Glutamatergic neuron (in vitro differentiated cells): Measurements from ENCODE around the gene CYB5RL. TPM values are rescaled to one million over a fixed set of nuclear protein-coding genes. Genes with fewer than 3 reads are reported as not detected.
A peak's percentile ranks its signal among the peaks of the same experiment; 100 is the strongest.
"Not testable (repeated sequence)": the region's sequence is repeated elsewhere in the genome, so short reads cannot be mapped to it uniquely, and the experiment has no call there.

ENCODE experiments used
- DNase-seq: peaks from one replicate; pipeline ENCODE4 v3.0.0; 2022
- H3K27ac Mint-ChIP-seq: one replicate; pipeline ENCODE4 v1.8.0; 2020; ENCODE audit warnings: mild to moderate bottlenecking, mixed read lengths, inconsistent platforms; ENCODE audit not compliant: unreplicated experiment
- H3K27me3 Mint-ChIP-seq: one replicate; pipeline ENCODE4 v1.8.0; 2020; ENCODE audit warnings: mild to moderate bottlenecking, moderate library complexity, mixed read lengths, inconsistent platforms; ENCODE audit not compliant: unreplicated experiment
- H3K36me3 Mint-ChIP-seq: one replicate; pipeline ENCODE4 v1.8.0; 2020; ENCODE audit warnings: mild to moderate bottlenecking, mixed read lengths, inconsistent platforms; ENCODE audit not compliant: unreplicated experiment
- H3K4me1 Mint-ChIP-seq: one replicate; pipeline ENCODE4 v1.8.0; 2020; ENCODE audit warnings: mild to moderate bottlenecking, low read depth, mixed read lengths, inconsistent platforms; ENCODE audit not compliant: unreplicated experiment
- H3K4me3 Mint-ChIP-seq: one replicate; pipeline ENCODE4 v1.8.0; 2020; ENCODE audit warnings: mild to moderate bottlenecking, mixed read lengths, inconsistent platforms; ENCODE audit not compliant: unreplicated experiment
- H3K9me3 Mint-ChIP-seq: one replicate; pipeline ENCODE4 v1.8.0; 2020; ENCODE audit warnings: mild to moderate bottlenecking, moderate library complexity, mixed read lengths, inconsistent platforms; ENCODE audit not compliant: unreplicated experiment
- CTCF ChIP-seq: fragments of 200-600 bp; sonication (generic); IDR thresholded peaks from one replicate; pipeline ENCODE4 v1.5.0; 2021; ENCODE audit not compliant: partially characterized antibody, unreplicated experiment
- total RNA-seq: library from RNA; stranded (reverse); fragmentation: NEBNext Ultra II Directional; extraction: Animal tissue kit (Norgen Biotek cat#: 25700); gene quantifications from one replicate; pipeline ENCODE4 v1.2.1, GENCODE V29; 2021; ENCODE audit not compliant: unreplicated experiment

CYB5RL gene
- total RNA-seq, 1 donor from 2014 or later: 6.8 TPM

GRCh38 chr1:54234284-54234683, 34.5 kb upstream of the CYB5RL start:
- peak overlapping the region; percentile 91 for H3K27ac Mint-ChIP-seq
- peaks cover 16% of the 10 kb centered on the region for H3K4me1 Mint-ChIP-seq

GRCh38 chr1:54233196-54233595, 33.4 kb upstream of the CYB5RL start:
- not testable (repeated sequence) for H3K27ac Mint-ChIP-seq, H3K4me3 Mint-ChIP-seq, DNase-seq
- Mint-ChIP-seq H3K9me3 (peaks cover 36% of the 10 kb centered on the region), H3K4me1 (peaks cover 17% of the 10 kb centered on the region), H3K27me3 (peaks cover 23% of the 10 kb centered on the region), H3K36me3 (peaks cover 15% of the 10 kb centered on the region)

More at GRCh38 chr1:54234284-54234683, 34.5 kb upstream of the CYB5RL start:
- Mint-ChIP-seq H3K27me3 (peaks cover 25% of the 10 kb centered on the region), H3K4me3 (no peak overlapping the region), H3K36me3 (peaks cover 15% of the 10 kb centered on the region), H3K9me3 (peaks cover 33% of the 10 kb centered on the region)
- DNase-seq: no peak
- TF ChIP-seq CTCF: no peak

- Mint-ChIP-seq H3K4me1 (peaks cover 26% of the 10 kb centered on the region), H3K36me3 (peaks cover 9% of the 10 kb centered on the region), H3K4me3 (no peak overlapping the region), H3K9me3 (peaks cover 42% of the 10 kb centered on the region), H3K27ac (peak overlapping the region; percentile 34), H3K27me3 (peaks cover 27% of the 10 kb centered on the region)
- no peak for TF ChIP-seq CTCF
- DNase-seq: no peak
Observed at GRCh38 chr1:54230507-54231339, 30.9 kb upstream of the CYB5RL start.

GRCh38 chr1:54229281-54229891, 29.6 kb upstream of the CYB5RL start:
- peaks cover 44% of the 10 kb centered on the region for H3K9me3 Mint-ChIP-seq
- H3K27ac Mint-ChIP-seq: peak overlapping the region; percentile 84
- H3K4me3 Mint-ChIP-seq: no peak overlapping the region
- peaks cover 31% of the 10 kb centered on the region for H3K27me3 Mint-ChIP-seq
- TF ChIP-seq CTCF: no peak
- peaks cover 9% of the 10 kb centered on the region for H3K36me3 Mint-ChIP-seq
- H3K4me1 Mint-ChIP-seq: peaks cover 34% of the 10 kb centered on the region
- no peak for DNase-seq

- no peak for TF ChIP-seq CTCF
- DNase-seq: no peak
- peaks cover 37% of the 10 kb centered on the region for H3K4me1 Mint-ChIP-seq
- peaks cover 47% of the 10 kb centered on the region for H3K9me3 Mint-ChIP-seq
- no peak overlapping the region for H3K4me3 Mint-ChIP-seq
- H3K36me3 Mint-ChIP-seq: peaks cover 9% of the 10 kb centered on the region
- peaks cover 38% of the 10 kb centered on the region for H3K27me3 Mint-ChIP-seq
- H3K27ac Mint-ChIP-seq: no peak overlapping the region
Observed at GRCh38 chr1:54228638-54229079, 28.8 kb upstream of the CYB5RL start.
